WTC11 (cell line): ENCODE data around the gene MTA3. TPM values are rescaled to one million over a fixed set of nuclear protein-coding genes. Genes with fewer than 3 reads are reported as not detected.
A peak's percentile ranks its signal among the peaks of the same experiment; 100 is the strongest.

ENCODE experiments used
- ATAC-seq: fragments of 200-7000 bp; cut with Tn5 transposase; 2 replicates; pipeline ENCODE4 v1.10.0; 2021; ENCODE audit warnings: mild to moderate bottlenecking, moderate library complexity
- CTCF ChIA-PET: fragments of 300-600 bp; sonication (Branson Sonifier 250); formaldehyde crosslinking; loops from one replicate; lab custom pipeline; 2021; ENCODE audit warnings: antibody characterized with exemption; lab: Charles Lee
- POLR2A ChIA-PET: fragments of 350-600 bp; sonication (Branson Sonifier 250); formaldehyde crosslinking; loops from one replicate; lab custom pipeline; 2021; ENCODE audit warnings: antibody characterized with exemption; lab: Charles Lee
- DNase-seq: peaks from one replicate; pipeline ENCODE4 v3.0.0; 2021; ENCODE audit warnings: low spot score
- H3K27ac Mint-ChIP-seq: 2 replicates; pipeline ENCODE4 v1.8.0; 2021; ENCODE audit warnings: mixed read lengths
- H3K27me3 Mint-ChIP-seq: 2 replicates; pipeline ENCODE4 v1.8.0; 2021; ENCODE audit warnings: low read depth, mild to moderate bottlenecking, moderate library complexity, mixed read lengths
- H3K36me3 Mint-ChIP-seq: 2 replicates; pipeline ENCODE4 v1.8.0; 2021; ENCODE audit warnings: mixed read lengths
- H3K4me1 Mint-ChIP-seq: 2 replicates; pipeline ENCODE4 v1.8.0; 2022; ENCODE audit warnings: mixed read lengths
- H3K4me3 Mint-ChIP-seq: 2 replicates; pipeline ENCODE4 v1.8.0; 2021; ENCODE audit warnings: mild to moderate bottlenecking, moderate library complexity, mixed read lengths
- H3K9me3 Mint-ChIP-seq: 2 replicates; pipeline ENCODE4 v1.8.0; 2021; ENCODE audit warnings: mixed read lengths
- FOXK1 ChIP-seq: sonication (generic); formaldehyde crosslinking; IDR thresholded peaks from 2 replicates; pipeline ENCODE4 v1.8.0; 2022; ENCODE audit warnings: mild to moderate bottlenecking, moderate library complexity, missing genetic modification reagents
- GABPB1 ChIP-seq: sonication (generic); formaldehyde crosslinking; IDR thresholded peaks from 2 replicates; pipeline ENCODE4 v1.8.1; 2023; ENCODE audit warnings: mild to moderate bottlenecking, missing genetic modification reagents
- GRHL2 ChIP-seq: fragments of 250-450 bp; sonication (Bioruptor Pico); IDR thresholded peaks from 2 replicates; pipeline ENCODE4 v1.8.0; 2022; ENCODE audit warnings: mild to moderate bottlenecking, moderate library complexity; ENCODE audit not compliant: insufficient replicate concordance, severe bottlenecking
- MAX ChIP-seq: sonication (generic); formaldehyde crosslinking; IDR thresholded peaks from 2 replicates; pipeline ENCODE4 v1.8.0; 2022; ENCODE audit warnings: mild to moderate bottlenecking, missing genetic modification reagents
- MXD4 ChIP-seq: fragments of 250-450 bp; sonication (Bioruptor Pico); IDR thresholded peaks from 2 replicates; pipeline ENCODE4 v1.8.0; 2021; ENCODE audit warnings: mild to moderate bottlenecking, moderate library complexity, borderline replicate concordance
- NR1H2 ChIP-seq: sonication (generic); formaldehyde crosslinking; IDR thresholded peaks from 2 replicates; pipeline ENCODE4 v1.9.0; 2021; ENCODE audit warnings: mild to moderate bottlenecking, moderate library complexity, missing genetic modification reagents
- OVOL2 ChIP-seq: fragments of 250-450 bp; sonication (Bioruptor Pico); IDR thresholded peaks from 2 replicates; pipeline ENCODE4 v1.9.0; 2021; ENCODE audit warnings: mild to moderate bottlenecking, borderline replicate concordance
- SMAD3 ChIP-seq: sonication (generic); formaldehyde crosslinking; IDR thresholded peaks from 2 replicates; pipeline ENCODE4 v1.8.0; 2022; ENCODE audit warnings: missing genetic modification reagents, mild to moderate bottlenecking, borderline replicate concordance
- TP53 ChIP-seq: sonication (generic); formaldehyde crosslinking; IDR thresholded peaks from 2 replicates; pipeline ENCODE4 v1.8.1; 2023; ENCODE audit warnings: mild to moderate bottlenecking, missing genetic modification reagents
- ZNF232 ChIP-seq: sonication (generic); formaldehyde crosslinking; IDR thresholded peaks from 2 replicates; pipeline ENCODE4 v1.8.0; 2022; ENCODE audit warnings: mild to moderate bottlenecking, missing genetic modification reagents
- ZNF263 ChIP-seq: sonication (generic); formaldehyde crosslinking; IDR thresholded peaks from 2 replicates; pipeline ENCODE4 v1.8.1; 2022; ENCODE audit warnings: low read depth, mild to moderate bottlenecking, moderate library complexity, missing genetic modification reagents
- ZNF416 ChIP-seq: fragments of 250-450 bp; sonication (Bioruptor Pico); IDR thresholded peaks from 2 replicates; pipeline ENCODE4 v1.9.0; 2021; ENCODE audit warnings: mild to moderate bottlenecking, inconsistent platforms
- total RNA-seq: library from RNA; stranded (reverse); gene quantifications from 3 replicates; pipeline ENCODE4 v1.2.3, GENCODE V29; 2021
- TF ChIP-seq, protein P1 (sequence below): sonication (generic); formaldehyde crosslinking; IDR thresholded peaks from 2 replicates; pipeline ENCODE4 v1.8.1; 2023; ENCODE audit warnings: mild to moderate bottlenecking, missing genetic modification reagents, borderline replicate concordance
- TF ChIP-seq, protein P2 (sequence below): sonication (generic); formaldehyde crosslinking; IDR thresholded peaks from 2 replicates; pipeline ENCODE4 v1.8.1; 2023; ENCODE audit warnings: mild to moderate bottlenecking, missing genetic modification reagents
- TF ChIP-seq, protein P3 (sequence below): sonication (generic); formaldehyde crosslinking; IDR thresholded peaks from 2 replicates; pipeline ENCODE4 v1.8.1; 2023; ENCODE audit warnings: mild to moderate bottlenecking, missing genetic modification reagents, moderate library complexity
- TF ChIP-seq, protein P4 (sequence below): sonication (generic); formaldehyde crosslinking; IDR thresholded peaks from 2 replicates; pipeline ENCODE4 v1.8.0; 2022; ENCODE audit warnings: mild to moderate bottlenecking, missing genetic modification reagents
- TF ChIP-seq, protein P5 (sequence below): sonication (generic); formaldehyde crosslinking; IDR thresholded peaks from 2 replicates; pipeline ENCODE4 v1.8.0; 2022; ENCODE audit warnings: mild to moderate bottlenecking, missing genetic modification reagents

The MTA3 gene
- total RNA-seq, 1 experiment from 2014 or later: 153 TPM

- TF ChIP-seq, protein P1, sequence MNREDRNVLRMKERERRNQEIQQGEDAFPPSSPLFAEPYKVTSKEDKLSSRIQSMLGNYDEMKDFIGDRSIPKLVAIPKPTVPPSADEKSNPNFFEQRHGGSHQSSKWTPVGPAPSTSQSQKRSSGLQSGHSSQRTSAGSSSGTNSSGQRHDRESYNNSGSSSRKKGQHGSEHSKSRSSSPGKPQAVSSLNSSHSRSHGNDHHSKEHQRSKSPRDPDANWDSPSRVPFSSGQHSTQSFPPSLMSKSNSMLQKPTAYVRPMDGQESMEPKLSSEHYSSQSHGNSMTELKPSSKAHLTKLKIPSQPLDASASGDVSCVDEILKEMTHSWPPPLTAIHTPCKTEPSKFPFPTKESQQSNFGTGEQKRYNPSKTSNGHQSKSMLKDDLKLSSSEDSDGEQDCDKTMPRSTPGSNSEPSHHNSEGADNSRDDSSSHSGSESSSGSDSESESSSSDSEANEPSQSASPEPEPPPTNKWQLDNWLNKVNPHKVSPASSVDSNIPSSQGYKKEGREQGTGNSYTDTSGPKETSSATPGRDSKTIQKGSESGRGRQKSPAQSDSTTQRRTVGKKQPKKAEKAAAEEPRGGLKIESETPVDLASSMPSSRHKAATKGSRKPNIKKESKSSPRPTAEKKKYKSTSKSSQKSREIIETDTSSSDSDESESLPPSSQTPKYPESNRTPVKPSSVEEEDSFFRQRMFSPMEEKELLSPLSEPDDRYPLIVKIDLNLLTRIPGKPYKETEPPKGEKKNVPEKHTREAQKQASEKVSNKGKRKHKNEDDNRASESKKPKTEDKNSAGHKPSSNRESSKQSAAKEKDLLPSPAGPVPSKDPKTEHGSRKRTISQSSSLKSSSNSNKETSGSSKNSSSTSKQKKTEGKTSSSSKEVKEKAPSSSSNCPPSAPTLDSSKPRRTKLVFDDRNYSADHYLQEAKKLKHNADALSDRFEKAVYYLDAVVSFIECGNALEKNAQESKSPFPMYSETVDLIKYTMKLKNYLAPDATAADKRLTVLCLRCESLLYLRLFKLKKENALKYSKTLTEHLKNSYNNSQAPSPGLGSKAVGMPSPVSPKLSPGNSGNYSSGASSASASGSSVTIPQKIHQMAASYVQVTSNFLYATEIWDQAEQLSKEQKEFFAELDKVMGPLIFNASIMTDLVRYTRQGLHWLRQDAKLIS (CRISPR knock-in tag): no peak
- TF ChIP-seq GABPB1 (CRISPR knock-in tag) (no peak), FOXK1 (no peak), SMAD3 (CRISPR knock-in tag) (no peak), ZNF416 (CRISPR knock-in tag) (no peak)
- TF ChIP-seq, protein P2, sequence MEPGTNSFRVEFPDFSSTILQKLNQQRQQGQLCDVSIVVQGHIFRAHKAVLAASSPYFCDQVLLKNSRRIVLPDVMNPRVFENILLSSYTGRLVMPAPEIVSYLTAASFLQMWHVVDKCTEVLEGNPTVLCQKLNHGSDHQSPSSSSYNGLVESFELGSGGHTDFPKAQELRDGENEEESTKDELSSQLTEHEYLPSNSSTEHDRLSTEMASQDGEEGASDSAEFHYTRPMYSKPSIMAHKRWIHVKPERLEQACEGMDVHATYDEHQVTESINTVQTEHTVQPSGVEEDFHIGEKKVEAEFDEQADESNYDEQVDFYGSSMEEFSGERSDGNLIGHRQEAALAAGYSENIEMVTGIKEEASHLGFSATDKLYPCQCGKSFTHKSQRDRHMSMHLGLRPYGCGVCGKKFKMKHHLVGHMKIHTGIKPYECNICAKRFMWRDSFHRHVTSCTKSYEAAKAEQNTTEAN: no peak
- TF ChIP-seq, protein P3, sequence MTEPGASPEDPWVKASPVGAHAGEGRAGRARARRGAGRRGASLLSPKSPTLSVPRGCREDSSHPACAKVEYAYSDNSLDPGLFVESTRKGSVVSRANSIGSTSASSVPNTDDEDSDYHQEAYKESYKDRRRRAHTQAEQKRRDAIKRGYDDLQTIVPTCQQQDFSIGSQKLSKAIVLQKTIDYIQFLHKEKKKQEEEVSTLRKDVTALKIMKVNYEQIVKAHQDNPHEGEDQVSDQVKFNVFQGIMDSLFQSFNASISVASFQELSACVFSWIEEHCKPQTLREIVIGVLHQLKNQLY (CRISPR knock-in tag): no peak
These were observed 4.1 kb downstream of the MTA3 start (continued) for GRCh38 chr2:42572297-42573081.

- ATAC-seq: no peak
- TF ChIP-seq GRHL2 (CRISPR knock-in tag): no peak
- TF ChIP-seq, protein P4, sequence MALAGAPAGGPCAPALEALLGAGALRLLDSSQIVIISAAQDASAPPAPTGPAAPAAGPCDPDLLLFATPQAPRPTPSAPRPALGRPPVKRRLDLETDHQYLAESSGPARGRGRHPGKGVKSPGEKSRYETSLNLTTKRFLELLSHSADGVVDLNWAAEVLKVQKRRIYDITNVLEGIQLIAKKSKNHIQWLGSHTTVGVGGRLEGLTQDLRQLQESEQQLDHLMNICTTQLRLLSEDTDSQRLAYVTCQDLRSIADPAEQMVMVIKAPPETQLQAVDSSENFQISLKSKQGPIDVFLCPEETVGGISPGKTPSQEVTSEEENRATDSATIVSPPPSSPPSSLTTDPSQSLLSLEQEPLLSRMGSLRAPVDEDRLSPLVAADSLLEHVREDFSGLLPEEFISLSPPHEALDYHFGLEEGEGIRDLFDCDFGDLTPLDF: no peak
- TF ChIP-seq MAX: no peak
- TF ChIP-seq OVOL2 (CRISPR knock-in tag): no peak
- no peak for TF ChIP-seq ZNF263 (CRISPR knock-in tag)
- TF ChIP-seq SMAD3 (CRISPR knock-in tag): no peak
- TF ChIP-seq NR1H2 (CRISPR knock-in tag): no peak
- TF ChIP-seq ZNF416 (CRISPR knock-in tag): no peak
- TF ChIP-seq, all 79 proteins: peak for 0
- no peak for DNase-seq
- Mint-ChIP-seq H3K4me3 (no peak overlapping the region), H3K27me3 (no peaks in the 10 kb centered on the region), H3K4me1 (peaks cover 32% of the 10 kb centered on the region), H3K9me3 (no peaks in the 10 kb centered on the region), H3K27ac (peak overlapping the region; percentile 92), H3K36me3 (peaks cover 68% of the 10 kb centered on the region)
- ChIA-PET POLR2A (no interaction called here), CTCF (interaction anchor here (1.1 kb wide), 1 partner anchor 90 kb away, joined by 3 read pairs; no protein-coding TSS in a partner anchor)
These were observed 4.8 kb downstream of the MTA3 start for GRCh38 chr2:42573256-42573655.

- H3K27ac Mint-ChIP-seq: peak overlapping the region; percentile 4; the same call in 1 of the 2 replicates
- H3K9me3 Mint-ChIP-seq: no peaks in the 10 kb centered on the region
- H3K4me3 Mint-ChIP-seq: no peak overlapping the region
- TF ChIP-seq TP53 (CRISPR knock-in tag) (no peak), MXD4 (no peak), FOXK1 (no peak), ZNF232 (CRISPR knock-in tag) (no peak), ZNF263 (CRISPR knock-in tag) (no peak)
- TF ChIP-seq, protein P5, sequence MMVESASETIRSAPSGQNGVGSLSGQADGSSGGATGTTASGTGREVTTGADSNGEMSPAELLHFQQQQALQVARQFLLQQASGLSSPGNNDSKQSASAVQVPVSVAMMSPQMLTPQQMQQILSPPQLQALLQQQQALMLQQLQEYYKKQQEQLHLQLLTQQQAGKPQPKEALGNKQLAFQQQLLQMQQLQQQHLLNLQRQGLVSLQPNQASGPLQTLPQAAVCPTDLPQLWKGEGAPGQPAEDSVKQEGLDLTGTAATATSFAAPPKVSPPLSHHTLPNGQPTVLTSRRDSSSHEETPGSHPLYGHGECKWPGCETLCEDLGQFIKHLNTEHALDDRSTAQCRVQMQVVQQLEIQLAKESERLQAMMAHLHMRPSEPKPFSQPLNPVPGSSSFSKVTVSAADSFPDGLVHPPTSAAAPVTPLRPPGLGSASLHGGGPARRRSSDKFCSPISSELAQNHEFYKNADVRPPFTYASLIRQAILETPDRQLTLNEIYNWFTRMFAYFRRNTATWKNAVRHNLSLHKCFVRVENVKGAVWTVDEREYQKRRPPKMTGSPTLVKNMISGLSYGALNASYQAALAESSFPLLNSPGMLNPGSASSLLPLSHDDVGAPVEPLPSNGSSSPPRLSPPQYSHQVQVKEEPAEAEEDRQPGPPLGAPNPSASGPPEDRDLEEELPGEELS (CRISPR knock-in tag): no peak
- no peaks in the 10 kb centered on the region for H3K27me3 Mint-ChIP-seq
- CTCF ChIA-PET: no interaction called here
- ATAC-seq (no peak), DNase-seq (no peak)
- POLR2A ChIA-PET: no interaction called here
- peaks cover 26% of the 10 kb centered on the region for H3K4me1 Mint-ChIP-seq
- H3K36me3 Mint-ChIP-seq: peaks cover 80% of the 10 kb centered on the region
These were observed 7.1 kb downstream of the MTA3 start for GRCh38 chr2:42575458-42576064.
